NCI-H1417 treated with DMSO at 0.1 percent for 48 hours (cell line): Measurements from ENCODE around the gene CEP112.

Source experiments
- DNase-seq: peaks from one replicate; lab custom pipeline; 2025; lab: John Stamatoyannopoulos, UW

Gene CEP112

GRCh38 chr17:65931246-65932149 lies 260.4 kb downstream of the CEP112 start:
- DNase-seq: no peak

GRCh38 chr17:65930140-65930730 lies 261.7 kb downstream of the CEP112 start:
- no peak for DNase-seq

GRCh38 chr17:65926599-65926998 lies 265.3 kb downstream of the CEP112 start:
- no peak for DNase-seq

DNA sequence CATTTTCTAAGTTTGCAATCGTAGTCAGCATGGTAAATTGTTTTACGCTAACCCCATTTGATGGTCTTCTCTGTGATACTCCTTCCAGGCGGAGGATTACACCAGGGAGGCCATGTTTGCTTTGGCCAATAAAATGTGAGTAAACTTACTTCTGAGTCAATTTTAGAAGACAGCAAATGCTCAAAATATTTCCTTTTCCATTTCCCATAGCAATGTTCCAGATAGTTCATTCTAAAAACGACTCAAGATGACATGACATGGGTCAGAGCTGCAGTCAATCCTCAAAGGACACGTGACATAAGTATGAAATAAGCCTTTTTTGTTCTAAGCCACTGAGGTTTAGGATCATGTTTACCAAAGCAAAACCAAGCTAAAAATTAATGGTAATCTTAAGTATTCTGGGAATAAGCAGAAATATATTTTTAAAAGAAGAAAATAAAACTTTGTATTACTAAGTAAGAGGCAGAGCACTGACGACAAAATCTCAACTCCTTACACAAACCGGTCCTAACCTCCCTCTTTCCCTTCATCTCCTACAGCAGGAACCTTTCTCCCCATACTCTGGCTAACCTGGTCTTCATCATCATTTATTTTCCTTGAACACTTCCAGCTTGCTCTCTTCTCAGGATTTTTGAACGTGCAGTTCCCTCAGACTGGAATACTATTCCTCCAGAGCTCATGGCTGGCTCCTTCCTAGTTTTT lies 266.2 kb downstream of the CEP112 start:
- DNase-seq: no peak

DNA sequence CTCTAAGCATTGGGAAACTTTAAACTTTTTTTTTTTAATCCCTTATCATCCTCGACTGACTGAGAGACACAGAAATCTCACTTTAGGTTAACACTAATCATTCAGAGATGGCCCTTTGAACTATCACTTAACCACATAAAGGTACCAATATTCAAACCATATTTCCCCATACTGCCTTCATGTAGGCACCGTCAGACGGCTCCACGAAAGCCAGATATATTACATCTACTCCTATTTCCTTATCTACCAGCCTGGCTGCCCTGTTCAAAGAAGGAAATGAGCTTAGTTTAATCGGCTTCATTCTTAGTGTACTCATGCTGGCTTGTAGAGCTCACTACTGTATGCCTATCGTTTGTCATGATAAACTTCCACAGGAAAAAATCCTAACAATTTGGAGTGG lies 270.9 kb downstream of the CEP112 start:
- no peak for DNase-seq

GRCh38 chr17:65918916-65919315 lies 273.0 kb downstream of the CEP112 start:
- no peak for DNase-seq

GRCh38 chr17:65918500-65918899 lies 273.4 kb downstream of the CEP112 start:
- DNase-seq: no peak

DNA sequence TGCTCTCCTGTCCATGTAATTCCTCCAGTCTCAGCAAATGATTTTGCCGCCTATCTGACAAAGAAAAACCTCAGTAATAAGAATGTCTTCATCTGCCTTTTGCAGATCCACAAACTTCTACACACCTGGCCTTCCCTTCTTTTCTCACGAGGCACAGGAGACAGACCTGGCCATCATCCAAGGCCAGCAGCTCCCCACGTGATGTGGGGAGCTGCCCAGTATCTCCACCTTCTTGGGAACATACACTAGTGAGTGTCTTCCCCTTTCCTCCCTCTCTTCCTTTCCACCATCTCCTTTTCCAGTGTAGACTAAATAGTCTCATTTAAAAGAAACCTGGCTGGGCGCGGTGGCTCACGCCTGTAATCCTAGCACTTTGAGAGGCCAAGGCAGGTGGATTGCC lies 274.4 kb downstream of the CEP112 start:
- no peak for DNase-seq

GRCh38 chr17:65916425-65916824 lies 275.5 kb downstream of the CEP112 start:
- DNase-seq: no peak

- no peak for DNase-seq
Observed at GRCh38 chr17:65914784-65915342, 277.1 kb downstream of the CEP112 start.

- DNase-seq: no peak
Observed at GRCh38 chr17:65913326-65913850, 278.5 kb downstream of the CEP112 start.

DNA sequence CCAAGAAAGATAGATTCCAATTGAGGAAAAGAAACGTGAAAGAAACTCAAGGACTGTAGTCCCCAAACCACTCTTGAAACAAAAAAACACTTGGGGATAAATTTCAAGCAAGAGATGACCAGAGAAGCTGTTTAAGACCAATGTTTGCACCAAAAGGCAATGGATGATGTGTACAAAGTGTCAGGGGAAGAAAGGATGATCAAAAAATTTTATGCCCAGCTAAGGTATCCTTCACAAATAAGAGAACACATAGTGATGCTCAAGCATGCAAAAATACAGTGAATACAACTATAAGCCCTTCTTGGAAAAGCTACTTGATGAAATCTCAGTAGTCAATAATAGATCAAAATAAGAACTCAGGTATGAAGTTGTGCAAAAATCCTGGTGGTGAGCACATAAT lies 281.1 kb downstream of the CEP112 start:
- DNase-seq: no peak

DNA sequence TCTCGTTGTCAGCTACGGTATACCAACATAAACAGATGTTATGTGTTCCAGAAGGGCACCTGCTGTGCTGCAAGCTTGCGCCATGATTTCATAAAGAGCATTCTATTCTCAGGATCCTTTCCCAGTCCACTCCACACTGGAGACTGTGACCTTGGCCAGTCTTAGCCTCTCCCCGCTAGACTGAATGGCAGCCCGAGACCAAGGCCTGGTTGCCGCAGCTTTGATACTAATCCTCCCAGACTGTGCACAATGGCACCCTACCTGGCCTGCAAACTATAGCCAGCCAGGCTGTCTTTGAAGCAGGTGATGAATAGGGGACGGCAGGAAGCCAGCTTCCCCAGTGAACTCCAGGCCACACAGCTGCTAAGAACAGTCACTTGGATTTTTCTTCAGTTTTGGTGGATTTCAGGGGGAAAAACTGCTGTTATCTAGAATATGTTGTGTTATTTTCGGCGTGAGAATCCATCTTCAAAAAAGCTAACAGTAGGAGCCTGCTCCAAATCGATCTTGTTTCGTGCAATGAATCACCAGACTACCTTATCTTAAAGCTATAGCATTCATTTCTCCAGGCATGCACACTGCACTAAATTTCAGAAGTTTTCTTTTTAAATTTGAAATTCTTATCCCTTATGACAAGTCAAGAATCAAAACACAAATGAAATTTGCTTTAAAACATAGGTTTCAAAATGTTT lies 289.0 kb downstream of the CEP112 start:
- no peak for DNase-seq

GRCh38 chr17:65902155-65902554 lies 289.8 kb downstream of the CEP112 start:
- DNase-seq: no peak

- peak; percentile 25 for DNase-seq
Observed at GRCh38 chr17:65901394-65901793, 290.5 kb downstream of the CEP112 start.

DNA sequence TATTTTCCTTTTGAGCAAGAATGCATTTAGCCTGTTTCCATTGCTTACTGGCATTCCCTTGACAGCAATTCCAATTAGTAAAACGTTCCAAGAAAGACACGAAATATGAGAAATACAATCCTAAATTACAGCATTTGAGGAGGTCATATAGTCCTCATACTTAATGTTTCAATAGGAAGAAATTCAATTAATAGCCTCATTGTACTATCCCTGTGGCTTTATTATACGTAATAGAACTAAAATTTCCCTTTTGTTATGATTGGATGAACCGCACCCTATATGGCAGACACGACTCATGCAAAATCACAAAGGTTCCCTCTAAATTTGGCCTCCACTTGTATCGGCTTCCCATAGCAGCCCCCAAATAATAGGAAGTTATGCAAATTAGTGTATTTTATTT lies 291.7 kb downstream of the CEP112 start:
- DNase-seq: no peak

GRCh38 chr17:65898651-65899050 lies 293.3 kb downstream of the CEP112 start:
- DNase-seq: no peak

DNA sequence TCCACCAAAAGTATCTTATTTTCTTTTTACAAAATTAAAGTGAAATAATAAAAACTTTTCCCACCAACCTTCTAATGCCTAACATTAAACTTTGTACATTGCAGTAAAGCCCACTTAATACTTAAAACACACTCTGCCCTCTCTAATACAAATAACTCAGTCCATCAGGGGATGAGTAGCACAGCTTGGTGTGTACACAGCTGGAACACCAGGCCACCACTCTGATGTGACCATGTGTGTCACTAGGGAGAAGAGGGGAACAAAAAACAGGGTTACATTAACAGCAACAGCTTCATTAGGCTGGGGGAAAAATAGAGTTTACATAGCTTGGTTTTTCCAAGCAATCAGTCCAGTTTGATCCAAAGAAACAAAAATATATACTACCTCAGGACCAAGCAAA lies 295.0 kb downstream of the CEP112 start:
- DNase-seq: peak; percentile 23

DNA sequence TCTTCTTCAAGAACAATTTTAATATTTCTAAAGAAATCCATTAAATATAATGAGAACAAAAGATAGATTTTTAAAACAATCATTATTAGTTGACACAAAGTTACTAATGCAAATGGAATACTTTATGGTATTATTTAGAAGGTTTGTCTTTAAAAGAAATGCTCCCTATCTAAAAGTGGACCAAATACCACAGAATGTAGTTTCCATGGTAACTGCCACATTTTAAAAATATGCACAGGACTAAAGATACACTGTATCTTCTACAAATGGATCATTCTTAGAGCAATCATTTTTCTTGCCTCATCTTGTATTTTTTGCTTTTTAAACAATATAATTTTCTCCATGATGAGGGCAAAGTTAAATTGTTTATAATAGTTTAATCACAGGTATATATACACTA lies 296.0 kb downstream of the CEP112 start:
- no peak for DNase-seq

DNA sequence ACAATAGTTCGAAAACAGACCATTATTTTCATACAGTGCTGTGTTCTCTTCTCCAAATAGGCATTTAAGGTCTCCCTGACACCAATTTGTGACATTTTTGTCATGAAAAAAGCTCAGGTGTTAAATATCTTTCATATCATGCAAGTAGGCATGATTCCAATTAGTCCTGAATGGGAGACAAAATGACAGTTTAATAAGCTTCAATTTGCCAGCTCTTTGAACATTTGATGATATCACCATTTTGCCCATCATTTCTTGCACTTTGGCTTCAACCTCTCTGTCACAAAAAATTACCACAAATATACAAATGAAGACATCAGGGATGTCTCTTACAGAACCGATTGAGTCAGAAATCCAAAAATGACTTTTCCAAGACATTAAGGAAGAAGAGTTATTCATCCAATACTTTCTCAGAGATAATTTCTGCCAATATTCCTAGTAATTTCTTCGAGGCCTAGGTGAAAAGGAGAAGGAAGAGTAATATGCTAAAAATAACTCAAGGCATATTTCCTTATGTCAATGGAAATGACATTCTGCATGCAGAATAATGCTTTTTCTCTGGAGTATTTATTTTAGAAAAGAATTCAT lies 298.1 kb downstream of the CEP112 start:
- no peak for DNase-seq

- no peak for DNase-seq
Observed at GRCh38 chr17:65892912-65893377, 299.0 kb downstream of the CEP112 start.
